ENCODE data around the gene ADAMTSL1. TPM values are rescaled to one million over a fixed set of nuclear protein-coding genes. Genes with fewer than 3 reads are reported as not detected.

The ADAMTSL1 gene
- total RNA-seq, 4 donors from 2014 or later: 2.8 to 26.4 (median 9.4) TPM

DNA sequence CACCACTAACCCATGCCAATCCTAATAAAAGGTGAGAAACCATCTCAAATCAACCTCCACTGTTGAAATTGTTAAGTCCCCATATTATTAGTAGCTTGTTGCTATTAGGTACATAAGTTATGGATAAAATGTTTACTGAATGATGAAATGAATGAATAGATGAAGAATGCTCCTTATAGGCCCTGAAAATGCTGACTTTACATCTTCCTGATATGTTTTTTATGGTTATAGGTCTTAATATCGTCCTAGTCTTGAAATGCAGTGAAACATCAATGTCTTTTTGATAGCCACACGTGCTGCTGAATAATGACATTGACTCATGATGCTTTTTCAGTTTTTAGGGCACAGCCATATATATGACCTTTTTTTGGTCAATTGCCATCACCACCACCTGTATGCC lies 281.3 kb downstream of the ADAMTSL1 start:
- Histone ChIP-seq H3K27me3 (no peaks in the 10 kb centered on the region), H3K9me3 (no peaks in the 10 kb centered on the region), H3K4me3 (no peak overlapping the region), H3K36me3 (no peaks in the 10 kb centered on the region), H3K4me1 (peaks cover 0 to 8% (median 0%) of the 10 kb centered on the region in 4 donors), H3K27ac (no peak overlapping the region)
- TF ChIP-seq, protein P1, sequence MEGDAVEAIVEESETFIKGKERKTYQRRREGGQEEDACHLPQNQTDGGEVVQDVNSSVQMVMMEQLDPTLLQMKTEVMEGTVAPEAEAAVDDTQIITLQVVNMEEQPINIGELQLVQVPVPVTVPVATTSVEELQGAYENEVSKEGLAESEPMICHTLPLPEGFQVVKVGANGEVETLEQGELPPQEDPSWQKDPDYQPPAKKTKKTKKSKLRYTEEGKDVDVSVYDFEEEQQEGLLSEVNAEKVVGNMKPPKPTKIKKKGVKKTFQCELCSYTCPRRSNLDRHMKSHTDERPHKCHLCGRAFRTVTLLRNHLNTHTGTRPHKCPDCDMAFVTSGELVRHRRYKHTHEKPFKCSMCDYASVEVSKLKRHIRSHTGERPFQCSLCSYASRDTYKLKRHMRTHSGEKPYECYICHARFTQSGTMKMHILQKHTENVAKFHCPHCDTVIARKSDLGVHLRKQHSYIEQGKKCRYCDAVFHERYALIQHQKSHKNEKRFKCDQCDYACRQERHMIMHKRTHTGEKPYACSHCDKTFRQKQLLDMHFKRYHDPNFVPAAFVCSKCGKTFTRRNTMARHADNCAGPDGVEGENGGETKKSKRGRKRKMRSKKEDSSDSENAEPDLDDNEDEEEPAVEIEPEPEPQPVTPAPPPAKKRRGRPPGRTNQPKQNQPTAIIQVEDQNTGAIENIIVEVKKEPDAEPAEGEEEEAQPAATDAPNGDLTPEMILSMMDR (IDR thresholded peaks at IDR 0.05): no peak
- no peak for TF ChIP-seq POLR2A (IDR thresholded peaks at IDR 0.05)
- DNase-seq: no peak

DNA sequence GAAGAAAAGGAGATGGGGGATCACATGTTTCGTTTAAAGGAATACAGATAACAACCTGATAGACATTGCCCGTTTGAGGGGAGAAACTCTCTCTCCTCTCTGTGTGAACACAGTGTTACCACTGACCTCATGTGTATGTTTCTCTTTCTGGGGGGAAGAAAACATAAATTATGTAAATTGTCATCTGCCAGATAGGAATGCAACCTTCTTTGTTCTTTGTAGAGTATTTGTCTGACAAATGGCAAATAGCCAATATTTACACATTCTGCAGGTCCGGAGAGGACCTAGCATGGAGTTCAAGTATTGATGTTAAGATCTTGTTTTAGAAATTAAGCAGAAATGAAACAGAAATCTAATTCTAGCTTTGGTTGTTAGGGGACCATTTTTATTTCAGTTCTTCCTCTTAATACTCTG lies 282.8 kb downstream of the ADAMTSL1 start:
- TF ChIP-seq, protein P1 (IDR thresholded peaks at IDR 0.05): no peak
- TF ChIP-seq POLR2A (IDR thresholded peaks at IDR 0.05): no peak
- no peaks in the 10 kb centered on the region for H3K9me3 ChIP-seq
- H3K36me3 ChIP-seq: no peaks in the 10 kb centered on the region
- H3K27ac ChIP-seq: no peak overlapping the region
- no peaks in the 10 kb centered on the region for H3K27me3 ChIP-seq
- peaks cover 0 to 8% (median 0%) of the 10 kb centered on the region in 4 donors for H3K4me1 ChIP-seq
- no peak for DNase-seq
- no peak overlapping the region for H3K4me3 ChIP-seq

DNA sequence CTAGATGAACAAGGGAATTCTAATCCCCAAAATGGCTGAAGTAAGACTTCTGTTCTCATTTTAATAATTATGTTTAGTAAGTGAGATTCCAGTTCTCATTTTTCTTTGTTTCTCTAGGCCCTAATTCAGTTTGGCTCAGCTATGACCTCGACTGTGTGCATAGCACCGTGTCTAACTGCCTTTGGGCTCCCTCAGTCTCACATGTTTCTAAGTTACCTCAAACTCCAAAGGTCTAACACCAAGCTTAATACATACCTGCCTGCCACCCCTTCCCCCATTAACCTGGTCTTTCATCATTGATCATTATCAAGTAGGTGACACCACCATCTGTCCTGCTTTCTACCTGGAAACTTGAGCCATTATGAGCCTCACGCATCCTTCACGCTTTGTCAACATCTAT lies 285.9 kb downstream of the ADAMTSL1 start:
- H3K4me3 ChIP-seq: no peak overlapping the region
- H3K9me3 ChIP-seq: no peaks in the 10 kb centered on the region
- TF ChIP-seq, protein P1 (IDR thresholded peaks at IDR 0.05): no peak
- TF ChIP-seq POLR2A (IDR thresholded peaks at IDR 0.05): no peak
- H3K4me1 ChIP-seq: peaks cover 0 to 8% (median 0%) of the 10 kb centered on the region in 4 donors
- H3K27me3 ChIP-seq: no peaks in the 10 kb centered on the region
- no peak for DNase-seq
- H3K27ac ChIP-seq: no peak overlapping the region
- H3K36me3 ChIP-seq: no peaks in the 10 kb centered on the region

DNA sequence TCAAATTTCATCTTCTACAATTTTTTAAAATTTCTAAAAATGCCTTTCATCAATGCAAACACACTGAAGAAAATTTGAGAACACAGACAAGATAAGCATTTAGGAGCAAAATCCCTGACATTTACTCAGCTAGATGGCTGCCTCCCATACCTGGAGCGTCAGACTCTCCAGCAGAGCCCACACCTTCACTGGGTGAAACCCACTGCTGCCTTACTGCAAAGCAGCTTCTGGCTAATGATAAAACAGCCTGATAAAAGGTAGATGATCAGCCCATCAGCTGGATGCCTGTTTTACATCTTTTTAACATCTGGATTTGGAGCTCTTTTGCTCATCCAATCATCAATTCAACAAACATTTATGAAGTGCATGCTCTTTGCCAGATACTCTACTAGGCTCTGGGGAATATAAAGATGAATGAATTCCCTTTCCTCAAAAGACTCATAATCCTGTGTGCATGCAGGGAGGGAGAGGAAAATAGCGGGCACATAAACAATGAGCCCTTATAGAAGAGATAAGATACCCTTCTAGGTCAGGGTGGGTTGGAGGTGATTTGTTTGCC lies 287.9 kb downstream of the ADAMTSL1 start:
- peaks cover 0 to under 1% (median 0%) of the 10 kb centered on the region in 4 donors for H3K4me1 ChIP-seq
- H3K27me3 ChIP-seq: no peaks in the 10 kb centered on the region
- no peak overlapping the region for H3K4me3 ChIP-seq
- no peak for DNase-seq
- TF ChIP-seq, protein P1 (IDR thresholded peaks at IDR 0.05): no peak
- TF ChIP-seq POLR2A (IDR thresholded peaks at IDR 0.05): no peak
- no peaks in the 10 kb centered on the region for H3K36me3 ChIP-seq
- H3K27ac ChIP-seq: no peak overlapping the region
- no peaks in the 10 kb centered on the region for H3K9me3 ChIP-seq

DNA sequence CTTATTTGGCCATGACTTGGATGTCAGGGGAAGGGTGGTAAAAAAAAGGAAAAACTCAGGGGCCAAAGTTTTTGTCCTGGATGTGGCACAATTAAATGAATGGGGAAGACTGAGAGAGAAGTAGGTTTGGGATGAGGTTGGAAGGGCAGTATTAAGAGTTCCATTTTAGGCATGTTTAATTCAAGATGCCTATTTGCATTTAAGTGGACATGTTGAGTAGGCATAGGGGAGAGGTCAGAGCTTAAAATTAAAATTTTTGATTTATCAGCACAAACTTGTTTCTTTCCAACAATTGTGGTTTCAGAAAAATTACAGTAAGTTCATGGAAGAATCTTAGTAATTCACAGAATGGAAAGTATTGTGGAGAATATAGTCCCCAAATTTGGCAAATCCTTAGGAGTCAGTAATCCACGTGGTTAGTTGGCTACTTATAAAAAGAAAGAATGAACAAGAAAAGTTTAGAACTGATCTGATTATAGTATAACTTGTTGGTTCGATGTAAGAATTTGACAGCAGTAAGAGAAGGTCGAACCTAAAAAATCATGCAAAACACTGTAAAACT lies 293.1 kb downstream of the ADAMTSL1 start:
- no peak for DNase-seq
- H3K4me3 ChIP-seq: no peak overlapping the region
- no peaks in the 10 kb centered on the region for H3K4me1 ChIP-seq
- TF ChIP-seq, protein P1 (IDR thresholded peaks at IDR 0.05): no peak
- TF ChIP-seq POLR2A (IDR thresholded peaks at IDR 0.05): no peak
- no peaks in the 10 kb centered on the region for H3K36me3 ChIP-seq
- H3K27me3 ChIP-seq: no peaks in the 10 kb centered on the region
- no peaks in the 10 kb centered on the region for H3K9me3 ChIP-seq
- no peak overlapping the region for H3K27ac ChIP-seq
